Breast epithelium (tissue), 4 donors: Measurements from ENCODE around the gene CCBE1. TPM values are rescaled to one million over a fixed set of nuclear protein-coding genes. Genes with fewer than 3 reads are reported as not detected.
"Not testable (repeated sequence)": the region's sequence is repeated elsewhere in the genome, so short reads cannot be mapped to it uniquely, and the experiment has no call there.

Experiments
- DNase-seq, 2 donors: peaks; one replicate each; pipeline ENCODE4 v3.0.0-alpha.2; 2019; ENCODE audit warnings: low spot score in 2 of 2
- H3K27ac ChIP-seq, 2 donors: fragments of 200-600 bp; sonication (generic) in 1 of 2; one replicate each; pipeline ENCODE4 v1.5.1; 2016 to 2019; ENCODE audit warnings: mild to moderate bottlenecking in 1 of 2
- H3K27me3 ChIP-seq, 2 donors: fragments of 200-600 bp; sonication (generic) in 1 of 2; one replicate each; pipeline versions ENCODE4 v1.5.1 to v1.6.0; 2017 to 2019; ENCODE audit warnings: control low read depth in 1 of 2, mild to moderate bottlenecking in 1 of 2
- H3K36me3 ChIP-seq: fragments of 200-600 bp; one replicate; pipeline ENCODE4 v1.5.1; 2019
- H3K4me1 ChIP-seq, 2 donors: fragments of 200-600 bp; sonication (generic); one replicate each; pipeline ENCODE4 v1.5.1; 2016 to 2019; ENCODE audit warnings: control low read depth in 1 of 2
- H3K4me3 ChIP-seq, 3 donors: fragments of 200-600 bp; sonication (generic); 1 replicate in 2 of 3; 2 replicates in 1 of 3; pipeline ENCODE4 v1.5.1; 2016 to 2019; ENCODE audit warnings: mild to moderate bottlenecking in 3 of 3, moderate library complexity in 2 of 3
- H3K9me3 ChIP-seq, 2 donors: fragments of 200-600 bp; sonication (generic) in 1 of 2; one replicate each; pipeline ENCODE4 v1.5.1; 2016 to 2019; ENCODE audit warnings: control low read depth in 1 of 2
- POLR2A ChIP-seq: fragments of 450-650 bp; IDR thresholded peaks from one replicate; pipeline ENCODE4 v1.6.1; 2016; ENCODE audit warnings: antibody characterized with exemption, mild to moderate bottlenecking, moderate library complexity
- POLR2AphosphoS5 ChIP-seq, 3 donors: sonication (generic); formaldehyde crosslinking; IDR thresholded peaks; one replicate each; pipeline ENCODE4 v1.6.1; 2017; ENCODE audit warnings: antibody characterized with exemption in 3 of 3
- intact Hi-C: fragments of 100-400 bp; cut with DNase I; formaldehyde crosslinking; loops from one replicate; pipeline ENCODE4 v1.15.1; 2023; ENCODE audit warnings: low total_unique reads
- total RNA-seq, 3 donors: library from RNA; depleted of rRNA; stranded (reverse); fragments of >200 nt; gene quantifications; one replicate each; pipeline ENCODE4 v1.1.0, GENCODE V29; 2016
- TF ChIP-seq, protein P1 (sequence below), 3 donors: fragments of 450-650 bp; IDR thresholded peaks; one replicate each; pipeline ENCODE4 v1.5.1; 2016 to 2017; ENCODE audit warnings: antibody characterized with exemption in 3 of 3, mild to moderate bottlenecking in 3 of 3, moderate library complexity in 3 of 3

Gene CCBE1
- total RNA-seq, 3 donors from 2014 or later, result 3.5 to 4.9 (median 4.0) TPM

DNA sequence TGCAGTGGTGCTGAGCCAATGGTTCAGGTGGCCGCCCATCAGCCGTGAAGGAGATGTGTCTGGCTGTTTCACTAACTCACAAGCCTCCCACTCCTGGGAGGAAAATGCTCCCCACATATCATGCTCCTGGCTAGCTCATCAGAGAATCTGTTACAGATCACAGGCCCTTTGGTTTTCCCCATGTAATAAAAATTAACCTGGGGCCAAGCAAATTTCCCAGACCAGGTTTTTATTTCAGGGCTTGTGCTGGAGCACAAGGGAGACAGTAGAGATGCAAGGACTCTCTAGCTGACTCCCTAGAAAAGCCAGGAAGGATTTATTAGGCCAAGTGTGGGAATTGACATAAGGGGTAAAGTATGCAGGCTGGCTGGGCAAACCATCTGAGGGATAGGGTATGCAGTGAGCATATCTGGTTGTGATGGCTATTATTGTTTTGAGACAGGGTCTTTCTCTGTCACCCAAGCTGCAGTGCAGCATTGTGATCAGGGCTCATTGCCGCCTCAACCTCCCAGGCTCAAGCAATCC is 40.6 kb upstream of the CCBE1 start:
- Histone ChIP-seq H3K9me3 (peaks cover 0 to 3% of the 10 kb centered on the region in 2 donors), H3K36me3 (no peaks in the 10 kb centered on the region), H3K4me3 (no peak overlapping the region), H3K4me1 (no peaks in the 10 kb centered on the region), H3K27ac (no peak overlapping the region), H3K27me3 (no peaks in the 10 kb centered on the region)
- no peak for DNase-seq
- intact Hi-C loops, result no loop called here
- no peak for TF ChIP-seq POLR2AphosphoS5 (IDR thresholded peaks at IDR 0.05)
- TF ChIP-seq, protein P1, sequence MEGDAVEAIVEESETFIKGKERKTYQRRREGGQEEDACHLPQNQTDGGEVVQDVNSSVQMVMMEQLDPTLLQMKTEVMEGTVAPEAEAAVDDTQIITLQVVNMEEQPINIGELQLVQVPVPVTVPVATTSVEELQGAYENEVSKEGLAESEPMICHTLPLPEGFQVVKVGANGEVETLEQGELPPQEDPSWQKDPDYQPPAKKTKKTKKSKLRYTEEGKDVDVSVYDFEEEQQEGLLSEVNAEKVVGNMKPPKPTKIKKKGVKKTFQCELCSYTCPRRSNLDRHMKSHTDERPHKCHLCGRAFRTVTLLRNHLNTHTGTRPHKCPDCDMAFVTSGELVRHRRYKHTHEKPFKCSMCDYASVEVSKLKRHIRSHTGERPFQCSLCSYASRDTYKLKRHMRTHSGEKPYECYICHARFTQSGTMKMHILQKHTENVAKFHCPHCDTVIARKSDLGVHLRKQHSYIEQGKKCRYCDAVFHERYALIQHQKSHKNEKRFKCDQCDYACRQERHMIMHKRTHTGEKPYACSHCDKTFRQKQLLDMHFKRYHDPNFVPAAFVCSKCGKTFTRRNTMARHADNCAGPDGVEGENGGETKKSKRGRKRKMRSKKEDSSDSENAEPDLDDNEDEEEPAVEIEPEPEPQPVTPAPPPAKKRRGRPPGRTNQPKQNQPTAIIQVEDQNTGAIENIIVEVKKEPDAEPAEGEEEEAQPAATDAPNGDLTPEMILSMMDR (IDR thresholded peaks at IDR 0.05), result no peak
- TF ChIP-seq POLR2A, result no peak

DNA sequence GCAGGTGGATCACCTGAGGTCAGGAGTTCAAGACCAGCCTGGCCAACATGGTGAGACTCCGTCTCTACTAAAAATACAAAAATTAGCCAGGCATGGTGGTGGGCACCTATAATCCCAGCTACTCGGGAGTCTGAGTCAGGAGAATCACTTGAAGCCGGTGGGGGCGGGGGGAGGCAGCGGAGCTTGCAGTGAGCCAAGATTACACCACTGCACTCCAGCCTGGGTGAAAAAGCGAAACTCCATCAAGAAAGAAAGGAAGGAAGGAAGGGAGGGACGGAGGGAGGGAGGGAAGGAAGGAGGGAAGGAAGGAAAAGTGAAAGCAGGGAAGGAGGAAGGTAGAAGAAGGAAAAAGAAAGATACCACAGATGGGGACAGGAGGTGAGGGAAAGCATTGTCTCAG is 40.1 kb upstream of the CCBE1 start:
- H3K27me3 ChIP-seq, H3K27ac ChIP-seq, H3K4me3 ChIP-seq, H3K9me3 ChIP-seq, H3K4me1 ChIP-seq, intact Hi-C loops, H3K36me3 ChIP-seq, DNase-seq: not testable (repeated sequence)

DNA sequence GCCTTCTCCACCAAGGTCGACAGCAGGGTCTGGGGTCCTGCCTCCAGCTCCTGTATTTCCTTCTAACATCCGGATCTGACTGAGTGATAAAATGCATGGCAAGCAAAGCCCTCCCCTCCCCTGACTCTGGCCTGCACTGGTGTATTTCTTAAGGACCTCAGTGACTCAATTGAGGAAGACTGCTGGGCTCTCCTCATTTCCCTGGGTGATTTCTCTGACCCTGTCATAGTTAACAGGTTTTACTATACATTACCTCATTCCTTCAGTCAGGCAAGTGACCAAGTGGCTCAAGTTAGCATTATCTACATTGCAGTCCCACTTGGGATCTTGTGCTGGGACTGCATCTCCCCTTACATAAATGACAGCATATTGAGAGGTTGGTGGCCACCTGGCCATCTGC is 38.8 kb upstream of the CCBE1 start:
- Histone ChIP-seq H3K27ac (no peak overlapping the region), H3K4me3 (no peak overlapping the region), H3K4me1 (no peaks in the 10 kb centered on the region), H3K27me3 (no peaks in the 10 kb centered on the region), H3K36me3 (no peaks in the 10 kb centered on the region), H3K9me3 (peaks cover 0 to 3% of the 10 kb centered on the region in 2 donors)
- DNase-seq, result no peak
- TF ChIP-seq POLR2A, result no peak
- TF ChIP-seq, protein P1 (IDR thresholded peaks at IDR 0.05), result no peak
- TF ChIP-seq POLR2AphosphoS5 (IDR thresholded peaks at IDR 0.05), result no peak
- intact Hi-C loops, result no loop called here

DNA sequence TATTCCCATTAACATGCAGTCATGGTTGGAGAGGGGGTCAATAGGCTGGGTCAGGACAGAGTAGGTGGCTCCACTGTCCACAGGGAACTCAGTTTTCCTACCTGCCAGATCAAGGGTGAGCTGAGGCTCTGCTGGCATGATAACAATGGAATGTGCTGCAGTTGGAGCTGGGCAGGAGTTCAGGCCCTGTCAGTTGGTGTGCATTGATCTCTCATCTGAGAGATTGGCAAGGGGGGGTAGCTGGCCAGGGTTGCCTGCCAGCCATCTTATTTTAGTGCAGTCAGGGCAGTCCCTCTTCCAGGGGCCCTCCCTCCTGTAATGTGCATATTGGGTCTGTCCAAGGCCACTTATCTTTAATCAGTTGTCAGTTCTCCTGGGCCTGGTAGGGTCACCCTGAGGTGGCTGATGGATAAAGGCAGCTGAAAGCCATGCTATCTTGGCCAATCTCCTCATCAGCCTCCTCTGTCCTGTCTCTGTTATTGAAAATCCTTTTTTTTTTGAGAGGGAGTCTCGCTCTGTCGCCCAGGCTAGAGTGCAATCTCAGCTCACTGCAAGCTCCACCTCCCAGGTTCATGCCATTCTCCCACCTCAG is 38.1 kb upstream of the CCBE1 start:
- Histone ChIP-seq H3K27me3 (no peaks in the 10 kb centered on the region), H3K4me1 (no peaks in the 10 kb centered on the region), H3K9me3 (peaks cover 0 to 3% of the 10 kb centered on the region in 2 donors), H3K36me3 (no peaks in the 10 kb centered on the region), H3K4me3 (no peak overlapping the region), H3K27ac (no peak overlapping the region)
- intact Hi-C loops, result no loop called here
- TF ChIP-seq POLR2A, result no peak
- TF ChIP-seq, protein P1 (IDR thresholded peaks at IDR 0.05), result no peak
- DNase-seq, result no peak

DNA sequence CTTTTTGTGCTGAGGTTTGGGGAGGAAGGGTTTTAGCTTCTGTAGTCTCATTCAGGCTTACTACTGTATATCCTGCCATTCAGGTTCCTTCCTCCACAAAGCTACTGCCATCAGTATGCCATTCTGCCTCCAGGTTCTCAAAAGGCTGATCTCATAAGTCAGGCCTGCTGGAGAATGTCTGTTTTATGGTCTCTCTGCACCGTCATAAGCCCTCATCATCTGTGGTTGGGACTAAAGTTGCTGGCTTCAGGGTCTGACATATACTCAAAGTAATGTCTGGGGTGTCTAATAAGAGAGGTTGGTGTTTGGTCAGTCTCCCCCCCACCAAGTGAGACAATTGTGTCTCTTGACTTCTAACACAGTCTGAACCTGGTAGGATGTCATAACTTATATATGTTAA is 36.2 kb upstream of the CCBE1 start:
- no peak for TF ChIP-seq POLR2AphosphoS5 (IDR thresholded peaks at IDR 0.05)
- no peak for TF ChIP-seq POLR2A
- TF ChIP-seq, protein P1 (IDR thresholded peaks at IDR 0.05), result no peak
- H3K4me3 ChIP-seq, result no peak overlapping the region
- no peaks in the 10 kb centered on the region for H3K9me3 ChIP-seq
- no peaks in the 10 kb centered on the region for H3K27me3 ChIP-seq
- H3K27ac ChIP-seq, result no peak overlapping the region
- no peaks in the 10 kb centered on the region for H3K4me1 ChIP-seq
- DNase-seq, result no peak
- intact Hi-C loops, result no loop called here
- H3K36me3 ChIP-seq, result no peaks in the 10 kb centered on the region

DNA sequence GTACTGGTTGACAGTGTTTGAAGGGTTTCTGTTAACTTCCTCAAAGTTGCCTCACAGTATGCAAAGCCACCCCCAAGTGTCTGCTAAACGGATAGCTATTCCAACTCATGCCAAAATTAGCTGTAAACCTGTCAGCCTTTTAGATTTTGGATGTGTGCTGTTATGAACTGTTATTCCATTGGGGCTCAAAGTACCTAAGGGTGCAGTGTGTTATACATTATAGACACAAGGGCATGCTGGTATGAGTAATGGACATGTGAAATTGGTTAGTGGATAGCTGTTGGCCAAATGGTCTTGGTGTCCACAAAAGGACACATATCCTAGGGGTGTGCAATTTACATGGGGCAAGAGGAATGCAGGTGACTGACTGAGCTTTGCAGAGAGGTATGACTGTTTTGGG is 33.7 kb upstream of the CCBE1 start:
- H3K36me3 ChIP-seq, result no peaks in the 10 kb centered on the region
- no peak for DNase-seq
- H3K9me3 ChIP-seq, result no peaks in the 10 kb centered on the region
- intact Hi-C loops, result no loop called here
- H3K4me3 ChIP-seq, result no peak overlapping the region
- no peaks in the 10 kb centered on the region for H3K27me3 ChIP-seq
- H3K4me1 ChIP-seq, result no peaks in the 10 kb centered on the region
- TF ChIP-seq, protein P1 (IDR thresholded peaks at IDR 0.05), result no peak
- TF ChIP-seq POLR2AphosphoS5 (IDR thresholded peaks at IDR 0.05) (no peak), POLR2A (no peak)
- no peak overlapping the region for H3K27ac ChIP-seq
